Measurements from ENCODE around the gene DCTN1.

DCTN1 gene

GRCh38 chr2:74426181-74426758 lies 46.2 kb upstream of the DCTN1 start:
- Histone ChIP-seq H3K4me2 (ENCODE audit: low read depth, low read length, poor library complexity, severe bottlenecking) (no peak overlapping the region), H3K9me2 (replicated peaks; ENCODE audit: low read depth, low read length) (no peaks in the 10 kb centered on the region), H2AFZ (ENCODE audit: low read length) (no peak overlapping the region), H3F3A (ENCODE audit: low read depth) (no peaks in the 10 kb centered on the region), H3K27me3 (ENCODE audit: insufficient read depth, low read length, poor library complexity, severe bottlenecking) (no peaks in the 10 kb centered on the region), H3K9ac (ENCODE audit: low read depth, low read length, poor library complexity, severe bottlenecking) (no peak overlapping the region), H3K4me1 (ENCODE audit: insufficient read depth, low read length, poor library complexity, severe bottlenecking) (peaks cover 9% of the 10 kb centered on the region), H4K20me1 (ENCODE audit: insufficient read depth, low read length, poor library complexity, severe bottlenecking) (no peaks in the 10 kb centered on the region), H3K9me3 (ENCODE audit: insufficient read depth, low read depth, low read length) (no peaks in the 10 kb centered on the region), H3K36me3 (ENCODE audit: insufficient read depth, low read length) (peaks cover 5% of the 10 kb centered on the region; the same call in 1 of the 2 replicates), H3K79me2 (ENCODE audit: insufficient read depth, low read length) (peaks cover 14% of the 10 kb centered on the region; the same call in 1 of the 2 replicates), H3K4me3 (ENCODE audit: low read length, poor library complexity, severe bottlenecking) (no peak overlapping the region)
- TF ChIP-seq, protein P1, sequence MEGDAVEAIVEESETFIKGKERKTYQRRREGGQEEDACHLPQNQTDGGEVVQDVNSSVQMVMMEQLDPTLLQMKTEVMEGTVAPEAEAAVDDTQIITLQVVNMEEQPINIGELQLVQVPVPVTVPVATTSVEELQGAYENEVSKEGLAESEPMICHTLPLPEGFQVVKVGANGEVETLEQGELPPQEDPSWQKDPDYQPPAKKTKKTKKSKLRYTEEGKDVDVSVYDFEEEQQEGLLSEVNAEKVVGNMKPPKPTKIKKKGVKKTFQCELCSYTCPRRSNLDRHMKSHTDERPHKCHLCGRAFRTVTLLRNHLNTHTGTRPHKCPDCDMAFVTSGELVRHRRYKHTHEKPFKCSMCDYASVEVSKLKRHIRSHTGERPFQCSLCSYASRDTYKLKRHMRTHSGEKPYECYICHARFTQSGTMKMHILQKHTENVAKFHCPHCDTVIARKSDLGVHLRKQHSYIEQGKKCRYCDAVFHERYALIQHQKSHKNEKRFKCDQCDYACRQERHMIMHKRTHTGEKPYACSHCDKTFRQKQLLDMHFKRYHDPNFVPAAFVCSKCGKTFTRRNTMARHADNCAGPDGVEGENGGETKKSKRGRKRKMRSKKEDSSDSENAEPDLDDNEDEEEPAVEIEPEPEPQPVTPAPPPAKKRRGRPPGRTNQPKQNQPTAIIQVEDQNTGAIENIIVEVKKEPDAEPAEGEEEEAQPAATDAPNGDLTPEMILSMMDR (conservative IDR thresholded peaks at IDR 0.05; ENCODE audit: low read length), result no peak
- TF ChIP-seq EZH2phosphoT487 (IDR thresholded peaks at IDR 0.05; ENCODE audit: borderline replicate concordance), result no peak

- peaks cover 15% of the 10 kb centered on the region for H3K4me1 ChIP-seq (ENCODE audit: insufficient read depth, low read length, poor library complexity, severe bottlenecking)
Measured at GRCh38 chr2:74425523-74425922, 45.4 kb upstream of the DCTN1 start.

GRCh38 chr2:74424995-74425406 lies 44.9 kb upstream of the DCTN1 start:
- no peak overlapping the region for H3K9ac ChIP-seq (ENCODE audit: low read depth, low read length, poor library complexity, severe bottlenecking)
- no peak overlapping the region for H3K4me2 ChIP-seq (ENCODE audit: low read depth, low read length, poor library complexity, severe bottlenecking)
- H4K20me1 ChIP-seq (ENCODE audit: insufficient read depth, low read length, poor library complexity, severe bottlenecking), result no peaks in the 10 kb centered on the region
- no peaks in the 10 kb centered on the region for H3K27me3 ChIP-seq (ENCODE audit: insufficient read depth, low read length, poor library complexity, severe bottlenecking)
- no peak overlapping the region for H3K4me3 ChIP-seq (ENCODE audit: low read length, poor library complexity, severe bottlenecking)
- peaks cover 20% of the 10 kb centered on the region for H3K4me1 ChIP-seq (ENCODE audit: insufficient read depth, low read length, poor library complexity, severe bottlenecking)
- peaks cover 14% of the 10 kb centered on the region; the same call in 1 of the 2 replicates for H3K79me2 ChIP-seq (ENCODE audit: insufficient read depth, low read length)
- TF ChIP-seq EZH2phosphoT487 (IDR thresholded peaks at IDR 0.05; ENCODE audit: borderline replicate concordance), result no peak
- TF ChIP-seq, protein P1 (conservative IDR thresholded peaks at IDR 0.05; ENCODE audit: low read length), result no peak
- H3K9me2 ChIP-seq (replicated peaks; ENCODE audit: low read depth, low read length), result no peaks in the 10 kb centered on the region
- peaks cover 5% of the 10 kb centered on the region; the same call in 1 of the 2 replicates for H3K36me3 ChIP-seq (ENCODE audit: insufficient read depth, low read length)
- no peaks in the 10 kb centered on the region for H3F3A ChIP-seq (ENCODE audit: low read depth)
- no peaks in the 10 kb centered on the region for H3K9me3 ChIP-seq (ENCODE audit: insufficient read depth, low read depth, low read length)
- no peak overlapping the region for H2AFZ ChIP-seq (ENCODE audit: low read length)

More at GRCh38 chr2:74425523-74425922, 45.4 kb upstream of the DCTN1 start:
- no peak overlapping the region for H2AFZ ChIP-seq (ENCODE audit: low read length)
- H3F3A ChIP-seq (ENCODE audit: low read depth), result no peaks in the 10 kb centered on the region
- peaks cover 14% of the 10 kb centered on the region; the same call in 1 of the 2 replicates for H3K79me2 ChIP-seq (ENCODE audit: insufficient read depth, low read length)
- TF ChIP-seq, protein P1 (conservative IDR thresholded peaks at IDR 0.05; ENCODE audit: low read length), result no peak
- no peak for TF ChIP-seq EZH2phosphoT487 (IDR thresholded peaks at IDR 0.05; ENCODE audit: borderline replicate concordance)
- H3K9me3 ChIP-seq (ENCODE audit: insufficient read depth, low read depth, low read length), result no peaks in the 10 kb centered on the region
- no peaks in the 10 kb centered on the region for H4K20me1 ChIP-seq (ENCODE audit: insufficient read depth, low read length, poor library complexity, severe bottlenecking)
- no peak overlapping the region for H3K4me3 ChIP-seq (ENCODE audit: low read length, poor library complexity, severe bottlenecking)
- H3K9me2 ChIP-seq (replicated peaks; ENCODE audit: low read depth, low read length), result no peaks in the 10 kb centered on the region
- H3K36me3 ChIP-seq (ENCODE audit: insufficient read depth, low read length), result peaks cover 5% of the 10 kb centered on the region; the same call in 1 of the 2 replicates
- H3K4me2 ChIP-seq (ENCODE audit: low read depth, low read length, poor library complexity, severe bottlenecking), result no peak overlapping the region
- H3K27me3 ChIP-seq (ENCODE audit: insufficient read depth, low read length, poor library complexity, severe bottlenecking), result no peaks in the 10 kb centered on the region
- no peak overlapping the region for H3K9ac ChIP-seq (ENCODE audit: low read depth, low read length, poor library complexity, severe bottlenecking)

Measured in Loucy (cell line).